Hepatocyte (in vitro differentiated cells): Measurements from ENCODE around the gene HSP90AA1. TPM values are rescaled to one million over a fixed set of nuclear protein-coding genes. Genes with fewer than 3 reads are reported as not detected.
"Not testable (repeated sequence)": the region's sequence is repeated elsewhere in the genome, so short reads cannot be mapped to it uniquely, and the experiment has no call there.

Experiments
- DNase-seq: peaks from one replicate; pipeline ENCODE4 v3.0.0-alpha.2; 2016; ENCODE audit warnings: low spot score
- H2AFZ ChIP-seq: fragments of 200-600 bp; sonication (generic); 2 replicates; pipeline ENCODE4 v1.6.0; 2016; ENCODE audit warnings: antibody characterized with exemption, mild to moderate bottlenecking
- H3K27ac ChIP-seq: fragments of 200-600 bp; sonication (generic); 2 replicates; pipeline ENCODE4 v1.5.1; 2016; ENCODE audit warnings: mild to moderate bottlenecking
- H3K27me3 ChIP-seq: fragments of 200-600 bp; sonication (generic); 2 replicates; pipeline ENCODE4 v1.6.1; 2016
- H3K36me3 ChIP-seq: fragments of 200-600 bp; sonication (generic); replicated peaks from 2 replicates; pipeline ENCODE4 v1.5.1; 2016; ENCODE audit warnings: low read depth; ENCODE audit not compliant: insufficient read depth
- H3K4me1 ChIP-seq: fragments of 200-600 bp; sonication (generic); 2 replicates; pipeline ENCODE4 v1.5.1; 2016; ENCODE audit warnings: mild to moderate bottlenecking, moderate library complexity; ENCODE audit not compliant: insufficient read depth
- H3K4me2 ChIP-seq: fragments of 200-600 bp; sonication (generic); 2 replicates; pipeline ENCODE4 v1.6.0; 2016
- H3K4me3 ChIP-seq: fragments of 200-600 bp; sonication (generic); 2 replicates; pipeline ENCODE4 v1.5.1; 2016; ENCODE audit warnings: mild to moderate bottlenecking
- H3K79me2 ChIP-seq: fragments of 200-600 bp; sonication (generic); 2 replicates; pipeline ENCODE4 v1.6.0; 2017; ENCODE audit warnings: mild to moderate bottlenecking
- H3K9me2 ChIP-seq: fragments of 200-600 bp; sonication (generic); replicated peaks from 2 replicates; pipeline ENCODE4 v1.6.0; 2017; ENCODE audit warnings: mild to moderate bottlenecking; ENCODE audit not compliant: insufficient read depth
- H3K9me3 ChIP-seq: fragments of 200-600 bp; sonication (generic); 2 replicates; pipeline ENCODE4 v1.5.1; 2016; ENCODE audit warnings: low read depth, mild to moderate bottlenecking
- H4K20me1 ChIP-seq: fragments of 200-600 bp; sonication (generic); 2 replicates; pipeline ENCODE4 v1.6.0; 2016; ENCODE audit warnings: mild to moderate bottlenecking; ENCODE audit not compliant: insufficient read depth, poor library complexity, severe bottlenecking
- CTCF ChIP-seq: fragments of 200-600 bp; sonication (generic); IDR thresholded peaks from 2 replicates; pipeline ENCODE4 v1.5.1; 2016; ENCODE audit warnings: antibody characterized with exemption, mild to moderate bottlenecking; ENCODE audit not compliant: poor library complexity
- EZH2 ChIP-seq: fragments of 200-600 bp; sonication (generic); IDR thresholded peaks from 2 replicates; pipeline ENCODE4 v1.6.1; 2016; ENCODE audit warnings: antibody characterized with exemption, mild to moderate bottlenecking, borderline replicate concordance
- EZH2phosphoT487 ChIP-seq: fragments of 200-600 bp; sonication (generic); IDR thresholded peaks from one replicate; pipeline ENCODE4 v1.6.1; 2018; ENCODE audit warnings: antibody characterized with exemption, mild to moderate bottlenecking, low read depth, moderate library complexity; ENCODE audit not compliant: unreplicated experiment, severe bottlenecking
- WGBS: methylation state at CpG from one replicate; pipeline ENCODE4 v1.1.6; 2016; ENCODE audit warnings: low lambda C conversion rate; ENCODE audit errors: missing lambda C conversion rate; 5-methylcytosine and 5-hydroxymethylcytosine counted together
- polyA plus RNA-seq: library from polyadenylated mRNA; unstranded; fragments of >200 nt; fragmentation: Nextera tagmentation; extraction: Ambion mirVana; gene quantifications from 2 replicates; pipeline ENCODE4 v1.2.1, GENCODE V29; 2016
- total RNA-seq: library from RNA; depleted of rRNA; stranded (reverse); fragments of >200 nt; gene quantifications from 2 replicates; pipeline ENCODE4 v1.2.3, GENCODE V29; 2014

HSP90AA1 gene
- total RNA-seq (589 and 765 TPM in 2 replicates), polyA plus RNA-seq (436 and 503 TPM in 2 replicates)

- DNase-seq: peak; percentile 97
- 1% methylated on average over 72 of the region's 106 CpGs for WGBS
- TF ChIP-seq EZH2: no peak
- TF ChIP-seq CTCF: peak; percentile 12
- TF ChIP-seq EZH2phosphoT487: no peak
- H3K9me2 ChIP-seq: no peaks in the 10 kb centered on the region
- peak within 1 kb of the TSS; percentile 85 for H3K4me2 ChIP-seq
- H3K27ac ChIP-seq: peak within 1 kb of the TSS; percentile 99
- H2AFZ ChIP-seq: peak within 1 kb of the TSS; percentile 86
- H3K79me2 ChIP-seq: peaks cover 39% of the 10 kb centered on the region
- no peaks in the 10 kb centered on the region for H3K27me3 ChIP-seq
- no peaks in the 10 kb centered on the region for H3K36me3 ChIP-seq
- H3K4me3 ChIP-seq: peak within 1 kb of the TSS; percentile 79
- peaks cover 29% of the 10 kb centered on the region for H3K4me1 ChIP-seq
- H3K9me3 ChIP-seq: no peaks in the 10 kb centered on the region
- peaks cover 39% of the 10 kb centered on the region for H4K20me1 ChIP-seq
Measured at GRCh38 chr14:102086972-102087761, at the start of gene HSP90AA1. Gene HSP90AA1 (minus strand): TSS chr14:102087044. CDS start chr14:102086378, 666 bp downstream.

GRCh38 chr14:102135456-102135855 lies 48.6 kb upstream of the HSP90AA1 start:
- H4K20me1 ChIP-seq, H3K9me3 ChIP-seq, H3K4me3 ChIP-seq, H3K4me1 ChIP-seq, H3K36me3 ChIP-seq, H3K27me3 ChIP-seq, H3K4me2 ChIP-seq, H3K27ac ChIP-seq, DNase-seq, H3K9me2 ChIP-seq, H2AFZ ChIP-seq: not testable (repeated sequence)
- peaks cover 11% of the 10 kb centered on the region for H3K79me2 ChIP-seq
- WGBS: 100% methylated on average over 17 of the region's 30 CpGs

DNA sequence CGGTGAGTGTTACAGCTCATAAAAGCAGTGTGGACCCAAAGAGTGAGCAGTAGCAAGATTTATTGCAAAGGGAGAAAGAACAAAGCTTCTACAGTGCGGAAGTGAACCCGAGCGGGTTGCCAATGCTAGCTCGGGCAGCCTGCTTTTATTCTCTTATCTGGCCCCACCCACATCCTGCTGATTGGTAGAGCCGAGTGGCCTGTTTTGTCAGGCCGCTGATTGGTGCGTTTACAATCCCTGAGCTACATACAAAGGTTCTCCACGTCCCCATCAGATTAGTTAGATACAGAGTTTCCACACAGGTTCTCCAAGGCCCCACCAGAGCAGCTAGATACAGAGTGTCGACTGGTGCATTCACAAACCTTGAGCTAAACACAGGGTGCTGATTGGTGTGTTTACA lies 47.9 kb upstream of the HSP90AA1 start:
- not testable (repeated sequence) for H2AFZ ChIP-seq, H3K9me3 ChIP-seq, H3K9me2 ChIP-seq, H4K20me1 ChIP-seq, H3K4me1 ChIP-seq, H3K36me3 ChIP-seq, H3K4me2 ChIP-seq, H3K4me3 ChIP-seq, H3K27me3 ChIP-seq, DNase-seq, H3K79me2 ChIP-seq, H3K27ac ChIP-seq
- 94% methylated on average over 10 of the region's 10 CpGs for WGBS

- H4K20me1 ChIP-seq, H3K36me3 ChIP-seq, H3K79me2 ChIP-seq, H3K9me3 ChIP-seq, H2AFZ ChIP-seq, H3K4me2 ChIP-seq, H3K4me3 ChIP-seq, H3K27ac ChIP-seq, H3K9me2 ChIP-seq, DNase-seq, H3K27me3 ChIP-seq, H3K4me1 ChIP-seq: not testable (repeated sequence)
- 96% methylated on average over 9 of the region's 9 CpGs for WGBS
Measured at GRCh38 chr14:102134021-102134420, 47.2 kb upstream of the HSP90AA1 start.

- no peaks in the 10 kb centered on the region for H4K20me1 ChIP-seq
- no peak overlapping the region for H2AFZ ChIP-seq
- H3K79me2 ChIP-seq: no peaks in the 10 kb centered on the region
- H3K27me3 ChIP-seq: no peaks in the 10 kb centered on the region
- no peaks in the 10 kb centered on the region for H3K36me3 ChIP-seq
- TF ChIP-seq CTCF (no peak), EZH2phosphoT487 (no peak), EZH2 (no peak)
- H3K4me2 ChIP-seq: no peak overlapping the region
- DNase-seq: no peak
- H3K9me3 ChIP-seq: no peaks in the 10 kb centered on the region
- H3K4me3 ChIP-seq: no peak overlapping the region
- no peaks in the 10 kb centered on the region for H3K4me1 ChIP-seq
- H3K27ac ChIP-seq: no peak overlapping the region
- WGBS: 78% methylated on average over 6 of the region's 6 CpGs
- H3K9me2 ChIP-seq: no peaks in the 10 kb centered on the region
Measured at GRCh38 chr14:102131741-102132140, 44.9 kb upstream of the HSP90AA1 start.
